T-cell (primary cell): Measurements from ENCODE around the gene STAG3. TPM values are rescaled to one million over a fixed set of nuclear protein-coding genes. Genes with fewer than 3 reads are reported as not detected.
"Not testable (repeated sequence)": the region's sequence is repeated elsewhere in the genome, so short reads cannot be mapped to it uniquely, and the experiment has no call there.

Source experiments
- ATAC-seq, 4 experiments: fragments of 200-7000 bp in 3 of 4; fragments of 150-1000 bp in 1 of 4; cut with Tn5 transposase; replicated peaks in 1 of 4; 1 replicate in 3 of 4; 2 replicates in 1 of 4; pipeline ENCODE4 v1.10.0; 2021; ENCODE audit warnings: moderate library complexity in 3 of 4, mild to moderate bottlenecking in 2 of 4, moderate number of reproducible peaks in 1 of 4
- CTCF ChIA-PET, 2 donors: fragments of 300-600 bp; sonication (Branson Sonifier 250); formaldehyde crosslinking; loops; one replicate each; lab custom pipeline; 2022; ENCODE audit warnings: antibody characterized with exemption in 2 of 2; lab: Charles Lee
- POLR2A ChIA-PET, 2 donors: fragments of 300-600 bp; sonication (Branson Sonifier 250); formaldehyde crosslinking; loops; one replicate each; lab custom pipeline; 2022; ENCODE audit warnings: antibody characterized with exemption in 2 of 2; lab: Charles Lee
- DNase-seq, 35 experiments: peaks; one replicate each; pipeline versions ENCODE4 v3.0.0 to v3.0.0-alpha.2; 2013 to 2023
- H3K27ac ChIP-seq: one replicate; pipeline ENCODE4 v1.5.1; 2013; ENCODE audit warnings: low read length
- H3K27me3 ChIP-seq, 2 experiments: replicated peaks in 1 of 2; 1 replicate in 1 of 2; 2 replicates in 1 of 2; pipeline versions ENCODE4 v1.6.1 to v1.7.0; 2013; ENCODE audit warnings: low read length in 1 of 2, mixed read lengths in 1 of 2; ENCODE audit not compliant: control insufficient read depth in 2 of 2, insufficient read depth in 2 of 2; ENCODE audit errors: extremely low read depth in 1 of 2
- H3K36me3 ChIP-seq, 2 donors: 1 replicate in 1 of 2; 2 replicates in 1 of 2; pipeline versions ENCODE4 v1.6.1 to v1.7.0; 2013; ENCODE audit warnings: low read length in 1 of 2; ENCODE audit not compliant: control insufficient read depth in 2 of 2, insufficient read depth in 1 of 2; ENCODE audit errors: extremely low read depth in 1 of 2
- H3K4me1 ChIP-seq, 2 experiments: 1 replicate in 1 of 2; 2 replicates in 1 of 2; pipeline versions ENCODE4 v1.6.1 to v1.7.0; 2013; ENCODE audit warnings: low read length in 2 of 2, mixed read lengths in 1 of 2; ENCODE audit not compliant: insufficient read depth in 2 of 2, control insufficient read depth in 1 of 2; ENCODE audit errors: extremely low read depth in 1 of 2
- H3K4me3 ChIP-seq, 2 donors: 1 replicate in 1 of 2; 2 replicates in 1 of 2; pipeline versions ENCODE4 v1.5.1 to v1.7.0; 2013; ENCODE audit warnings: mild to moderate bottlenecking in 2 of 2, low read length in 1 of 2, moderate library complexity in 1 of 2; ENCODE audit not compliant: control insufficient read depth in 1 of 2; ENCODE audit errors: extremely low read depth in 1 of 2
- H3K9me3 ChIP-seq: 2 replicates; pipeline ENCODE4 v1.7.0; 2013
- H3K27ac Mint-ChIP-seq, 2 donors: one replicate each; pipeline ENCODE4 v1.8.0; 2020 to 2021; ENCODE audit warnings: mild to moderate bottlenecking in 2 of 2, mixed read lengths in 2 of 2
- H3K27me3 Mint-ChIP-seq, 2 donors: one replicate each; pipeline ENCODE4 v1.8.0; 2021 to 2022; ENCODE audit warnings: mixed read lengths in 2 of 2
- H3K36me3 Mint-ChIP-seq: one replicate; pipeline ENCODE4 v1.8.0; 2021; ENCODE audit warnings: mixed read lengths
- H3K4me1 Mint-ChIP-seq, 3 donors: one replicate each; pipeline ENCODE4 v1.8.0; 2020 to 2022; ENCODE audit warnings: mixed read lengths in 3 of 3, mild to moderate bottlenecking in 1 of 3
- H3K4me3 Mint-ChIP-seq, 3 donors: one replicate each; pipeline ENCODE4 v1.8.0; 2020 to 2022; ENCODE audit warnings: mild to moderate bottlenecking in 3 of 3, mixed read lengths in 3 of 3, moderate library complexity in 3 of 3
- H3K9me3 Mint-ChIP-seq, 3 donors: one replicate each; pipeline ENCODE4 v1.8.0; 2020 to 2022; ENCODE audit warnings: mixed read lengths in 3 of 3
- WGBS: methylation state at CpG from one replicate; pipeline ENCODE4 v1.1.5; 2013; ENCODE audit warnings: missing lambda C conversion rate; ENCODE audit not compliant: insufficient coverage; 5-methylcytosine and 5-hydroxymethylcytosine counted together
- total RNA-seq, 35 experiments: library from RNA in 6 of 35; stranded (reverse) in 6 of 35; fragments of 120-200 nt in 1 of 35; gene quantifications; one replicate each; pipeline versions ENCODE4 v1.2.1 to v1.2.4 and lab custom pipeline; 2013 to 2026

The STAG3 gene
- total RNA-seq, 5 donors from 2014 or later (not counting 1 experiment from before 2014, with no cell fraction given) = 4.8 to 8.7 (median 7.3) TPM

DNA sequence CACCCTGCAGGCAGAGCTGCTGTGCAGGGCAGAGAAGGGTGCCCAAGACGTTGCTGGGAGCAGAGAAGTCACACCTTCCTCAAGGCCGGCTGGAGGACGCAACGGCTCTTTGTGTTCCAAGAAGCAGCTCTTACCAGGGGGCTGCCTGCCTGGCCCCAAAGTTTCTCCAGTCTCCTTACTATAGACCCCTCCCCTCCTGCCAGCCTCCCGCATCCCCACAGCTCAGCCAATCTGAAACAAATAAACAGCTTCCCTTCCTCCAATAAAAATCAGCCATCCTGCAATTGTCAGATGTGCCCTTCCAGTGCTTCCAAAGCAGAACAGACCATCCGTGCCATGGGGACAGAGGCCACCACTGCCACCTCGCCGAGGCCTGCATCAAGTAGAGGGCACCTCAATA is 82.3 kb downstream of the STAG3 start:
- ATAC-seq, POLR2A ChIA-PET, H3K9me3 Mint-ChIP-seq, H3K36me3 Mint-ChIP-seq, DNase-seq, H3K36me3 ChIP-seq, H3K27me3 ChIP-seq, CTCF ChIA-PET, H3K4me1 Mint-ChIP-seq, H3K27ac ChIP-seq, H3K9me3 ChIP-seq, H3K4me3 Mint-ChIP-seq, H3K27ac Mint-ChIP-seq, H3K4me1 ChIP-seq, H3K27me3 Mint-ChIP-seq, H3K4me3 ChIP-seq: not testable (repeated sequence)
- 91% methylated on average over 2 of the region's 8 CpGs for WGBS

DNA sequence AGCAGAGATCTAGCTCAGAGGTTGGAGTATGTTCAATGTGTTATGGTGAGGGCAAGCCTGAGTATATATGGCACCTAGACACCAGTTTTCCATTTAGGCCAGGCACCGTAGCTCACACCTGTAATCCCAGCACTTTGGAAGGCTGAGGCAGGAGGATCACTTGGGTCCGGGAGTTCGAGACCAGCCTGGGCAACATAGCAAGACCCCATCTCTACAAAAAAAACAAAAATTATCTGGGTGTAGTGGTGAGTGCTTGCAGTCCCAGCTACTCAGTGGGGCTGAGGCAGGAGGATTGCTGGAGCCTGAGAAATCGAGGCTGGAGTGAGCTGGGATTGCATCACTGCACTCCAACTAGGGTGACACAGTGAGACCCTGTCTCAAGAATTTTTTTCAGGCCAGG is 85.2 kb downstream of the STAG3 start:
- H3K36me3 Mint-ChIP-seq, CTCF ChIA-PET: not testable (repeated sequence)

More for the DNA sequence above, 85.2 kb downstream of the STAG3 start:
- DNase-seq, ATAC-seq, H3K9me3 ChIP-seq, H3K9me3 Mint-ChIP-seq, H3K36me3 ChIP-seq, H3K4me3 Mint-ChIP-seq, H3K4me1 Mint-ChIP-seq, H3K4me1 ChIP-seq, H3K4me3 ChIP-seq, H3K27ac Mint-ChIP-seq, H3K27me3 Mint-ChIP-seq, H3K27ac ChIP-seq, H3K27me3 ChIP-seq: not testable (repeated sequence)
- WGBS = 60% methylated on average over 1 of the region's 4 CpGs
- POLR2A ChIA-PET = interaction anchor here in 1 of 2 donors (0.6 kb wide), 1 partner anchor 72 kb away, joined by 4 read pairs; no protein-coding TSS in a partner anchor

Other genes starting within 250 kb of the STAG3 start
- gene GJC3, start 248.3 kb upstream of the STAG3 start, total RNA-seq = under 1 TPM in 4 of 5 donors, not detected in 1; 0.38 to 0.58 (median 0.53) TPM
- 1 to 10 TPM in 1 of 5 donors, under 1 TPM in 2, not detected in 2; 0.56 to 1.3 (median 0.89) TPM for gene AZGP1, start 201.9 kb upstream of the STAG3 start, total RNA-seq
- gene ZKSCAN1, start 162.3 kb upstream of the STAG3 start, total RNA-seq = 10 to 100 TPM; 60.7 to 94.0 (median 86.8) TPM
- 1 to 10 TPM; 4.4 to 9.9 (median 9.3) TPM for gene ZSCAN21, start 128.1 kb upstream of the STAG3 start, total RNA-seq
- 10 to 100 TPM; 31.7 to 39.2 (median 35.4) TPM for gene ZNF3, start 96.2 kb upstream of the STAG3 start, total RNA-seq
- 10 to 100 TPM; 67.1 to 71.1 (median 68.3) TPM for gene COPS6, start 88.9 kb upstream of the STAG3 start, total RNA-seq
- 100 to 1,000 TPM in 4 of 5 donors, 10 to 100 TPM in 1; 95.2 to 181 (median 164) TPM for gene MCM7, start 76.5 kb upstream of the STAG3 start, total RNA-seq
- 10 to 100 TPM in 3 of 5 donors, 1 to 10 TPM in 2; 5.5 to 18.7 (median 11.6) TPM for gene AP4M1, start 76.3 kb upstream of the STAG3 start, total RNA-seq
- gene TAF6, start 58.6 kb upstream of the STAG3 start, total RNA-seq = 10 to 100 TPM; 44.1 to 73.5 (median 61.3) TPM
- 10 to 100 TPM; 23.9 to 90.0 (median 79.6) TPM for gene CNPY4, start 58.3 kb upstream of the STAG3 start, total RNA-seq
- gene MBLAC1, start 51.0 kb upstream of the STAG3 start, total RNA-seq = 1 to 10 TPM; 3.2 to 8.6 (median 5.3) TPM
- 100 to 1,000 TPM; 140 to 216 (median 187) TPM for gene LAMTOR4, start 29.0 kb upstream of the STAG3 start, total RNA-seq
- gene TRAPPC14, start 19.2 kb upstream of the STAG3 start, total RNA-seq = 10 to 100 TPM; 52.0 to 97.2 (median 79.0) TPM
- gene GAL3ST4, start 9.3 kb upstream of the STAG3 start, total RNA-seq = 10 to 100 TPM; 10.5 to 29.7 (median 18.0) TPM
- gene GPC2, start 537 bp upstream of the STAG3 start, total RNA-seq = 10 to 100 TPM; 12.4 to 37.0 (median 26.3) TPM
- 10 to 100 TPM; 45.0 to 96.8 (median 78.0) TPM for gene PVRIG, start 42.0 kb downstream of the STAG3 start, total RNA-seq
- gene SPDYE3, start 129.8 kb downstream of the STAG3 start, total RNA-seq = not detected
- gene PILRB, start 180.2 kb downstream of the STAG3 start, total RNA-seq = 100 to 1,000 TPM in 3 of 5 donors, 10 to 100 TPM in 2; 91.2 to 117 (median 102) TPM
- gene PILRA, start 195.6 kb downstream of the STAG3 start, total RNA-seq = 10 to 100 TPM in 2 of 5 donors, 1 to 10 TPM in 3; 3.7 to 19.3 (median 7.1) TPM